Psoas muscle (tissue), 8 donors: ENCODE measurements around the gene SPATA2L. TPM values are rescaled to one million over a fixed set of nuclear protein-coding genes. Genes with fewer than 3 reads are reported as not detected.

Experiments used
- ATAC-seq, 4 donors: fragments of 200-7000 bp; cut with Tn5 transposase; one replicate each; pipeline ENCODE4 v1.9.1; 2020; ENCODE audit warnings: moderate library complexity in 3 of 4, mild to moderate bottlenecking in 2 of 4
- DNase-seq, 2 donors: peaks; one replicate each; pipeline ENCODE4 v3.0.0-alpha.2; 2020
- H3K27ac ChIP-seq: fragments of 200-600 bp; one replicate; pipeline ENCODE4 v1.8.0; 2022
- H3K27me3 ChIP-seq, 3 donors: fragments of 200-600 bp in 1 of 3; one replicate each; pipeline versions ENCODE4 v1.6.1 to v1.8.0; 2013 to 2022; ENCODE audit warnings: low read length in 2 of 3, mild to moderate bottlenecking in 2 of 3, moderate library complexity in 1 of 3; ENCODE audit not compliant: insufficient read depth in 3 of 3
- H3K36me3 ChIP-seq, 2 donors: fragments of 200-600 bp in 1 of 2; one replicate each; pipeline versions ENCODE4 v1.6.1 to v1.8.0; 2013 to 2022; ENCODE audit warnings: low read depth in 1 of 2, mild to moderate bottlenecking in 1 of 2, moderate library complexity in 1 of 2; ENCODE audit not compliant: insufficient read depth in 1 of 2
- H3K4me1 ChIP-seq: fragments of 200-600 bp; one replicate; pipeline ENCODE4 v1.8.0; 2022
- H3K4me3 ChIP-seq: fragments of 200-600 bp; one replicate; pipeline ENCODE4 v1.8.0; 2022; ENCODE audit warnings: mild to moderate bottlenecking
- H3K9me3 ChIP-seq: fragments of 200-600 bp; one replicate; pipeline ENCODE4 v1.8.0; 2022
- CTCF ChIP-seq: fragments of 200-600 bp; IDR thresholded peaks from one replicate; pipeline ENCODE4 v1.8.0; 2022; ENCODE audit warnings: antibody characterized with exemption
- WGBS, 3 donors: extraction: QIAGEN DNeasy Blood & Tissue Kit; methylation state at CpG; one replicate each; pipeline versions ENCODE4 v1.1.6 to v1.1.7; 2013; 5-methylcytosine and 5-hydroxymethylcytosine counted together
- intact Hi-C, 2 donors: fragments of 100-400 bp; cut with DNase I; formaldehyde crosslinking; loops; one replicate each; pipeline versions ENCODE4 v1.11.0 to v1.14.2; 2022
- polyA plus RNA-seq, 3 donors: library from polyadenylated mRNA; stranded (reverse); fragments of 200-250 nt; gene quantifications; one replicate each; pipeline ENCODE4 v1.2.3, GENCODE V29; 2013
- total RNA-seq, 4 donors: library from RNA; stranded (reverse); fragmentation: NEBNext Ultra II Directional in 2 of 4; extraction: Animal tissue kit (Norgen Biotek cat#: 25700) in 2 of 4; gene quantifications; one replicate each; pipeline versions ENCODE4 v1.2.1 to v1.2.4, GENCODE V29; 2021 to 2023
- donor health status: healthy with polysubstance abuse.
- donor health status: DM: no; HTN: no; CAD: no; lungs with moderate emphysema.
- donor health status: Bipolar disorder and iron deficiency.
- donor health status: healthy.
- donor health status: DM: yes; HTN: yes; CAD: no.
- donor health status: DM: no; HTN: no; CAD: no.
- donor health status: DM: no; HTN: no; CAD: no.
- donor health status: DM: yes; HTN: yes; CAD: no.

The SPATA2L gene
- total and polyA plus RNA-seq, 7 donors, result 0.56 to 5.9 (median 1.3) TPM

- no peak for DNase-seq
- WGBS, 3 donors, result 88 to 91% (median 91%) methylated on average over 28 to 29 of the region's 29 CpGs
Observed at GRCh38 chr16:89716916-89717687, 15.6 kb upstream of the SPATA2L start.

GRCh38 chr16:89716493-89716892, 15.0 kb upstream of the SPATA2L start:
- H3K27me3 ChIP-seq, result no peaks in the 10 kb centered on the region
- WGBS, 3 donors, result 86 to 90% (median 88%) methylated on average over 15 of the region's 15 CpGs

More at GRCh38 chr16:89716916-89717687, 15.6 kb upstream of the SPATA2L start:
- H3K9me3 ChIP-seq, result no peaks in the 10 kb centered on the region
- no peak overlapping the region for H3K4me3 ChIP-seq
- peaks cover 0 to 4% of the 10 kb centered on the region in 2 donors for H3K36me3 ChIP-seq
- intact Hi-C loops, result no loop called here
- H3K4me1 ChIP-seq, result peaks cover 10% of the 10 kb centered on the region
- no peaks in the 10 kb centered on the region for H3K27me3 ChIP-seq
- no peak overlapping the region for H3K27ac ChIP-seq
- no peak for TF ChIP-seq CTCF
- no peak for ATAC-seq

GRCh38 chr16:89712274-89712781, 10.8 kb upstream of the SPATA2L start:
- H3K4me3 ChIP-seq, result peak overlapping the region; percentile 37
- 25 to 42% (median 27%) methylated on average over 17 to 22 of the region's 22 CpGs for WGBS, 3 donors
- H3K9me3 ChIP-seq, result no peaks in the 10 kb centered on the region
- no peak for TF ChIP-seq CTCF
- H3K27ac ChIP-seq, result no peak overlapping the region
- ATAC-seq (peak in 2 of 4 donors; percentile 13 to 16), DNase-seq (no peak)
- no peaks in the 10 kb centered on the region for H3K27me3 ChIP-seq
- intact Hi-C loops, result no loop called here
- peaks cover 0 to 10% of the 10 kb centered on the region in 2 donors for H3K36me3 ChIP-seq
- H3K4me1 ChIP-seq, result no peaks in the 10 kb centered on the region

More at GRCh38 chr16:89716493-89716892, 15.0 kb upstream of the SPATA2L start:
- no peak for TF ChIP-seq CTCF
- DNase-seq (no peak), ATAC-seq (no peak)
- no peaks in the 10 kb centered on the region for H3K9me3 ChIP-seq
- intact Hi-C loops, result no loop called here
- H3K4me1 ChIP-seq, result peaks cover 9% of the 10 kb centered on the region
- H3K27ac ChIP-seq, result no peak overlapping the region
- peaks cover 0 to 4% of the 10 kb centered on the region in 2 donors for H3K36me3 ChIP-seq
- no peak overlapping the region for H3K4me3 ChIP-seq

GRCh38 chr16:89711601-89712273, 10.2 kb upstream of the SPATA2L start:
- H3K27me3 ChIP-seq, result no peaks in the 10 kb centered on the region
- H3K9me3 ChIP-seq, result no peaks in the 10 kb centered on the region
- no peak for TF ChIP-seq CTCF
- peak; percentile 32 to 77 (median 52) for ATAC-seq
- 8 to 16% (median 11%) methylated on average over 35 to 48 of the region's 48 CpGs for WGBS, 3 donors
- no peak overlapping the region for H3K27ac ChIP-seq
- intact Hi-C loops, result no loop called here
- no peak for DNase-seq
- no peaks in the 10 kb centered on the region for H3K4me1 ChIP-seq
- H3K4me3 ChIP-seq, result peak overlapping the region; percentile 37
- peaks cover 0 to 10% of the 10 kb centered on the region in 2 donors for H3K36me3 ChIP-seq
